ENCODE data around the gene TRNAU1AP.
"Not testable (repeated sequence)": the region's sequence is repeated elsewhere in the genome, so short reads cannot be mapped to it uniquely, and the experiment has no call there.

DNA sequence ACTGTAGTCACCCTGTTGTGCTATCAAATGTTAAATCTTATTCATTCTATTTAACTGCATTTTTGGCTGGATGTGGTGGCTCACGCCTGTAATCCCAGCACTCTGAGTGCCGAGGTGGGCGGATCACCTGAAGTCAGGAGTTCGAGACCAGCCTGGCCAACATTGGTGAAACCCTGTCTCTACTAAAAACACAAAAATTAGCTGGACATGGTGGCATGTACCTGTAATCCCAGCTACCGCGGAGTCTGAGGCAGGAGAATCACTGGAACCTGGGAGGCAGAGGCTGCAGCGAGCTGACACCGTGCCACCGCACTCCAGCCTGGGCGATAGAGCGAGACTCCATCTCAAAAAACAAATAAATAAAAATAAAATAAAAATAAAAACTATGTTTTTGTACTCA is 43.4 kb downstream of the TRNAU1AP start:
- TF ChIP-seq EZH2 (IDR thresholded peaks at IDR 0.05); POLR2AphosphoS5 (IDR thresholded peaks at IDR 0.05; ENCODE audit: borderline replicate concordance, low read depth, low read length); FOXP2 (optimal IDR thresholded peaks at IDR 0.05; ENCODE audit: control extremely low read depth, extremely low read length, insufficient read depth): not testable (repeated sequence)

All from SK-N-MC (cell line).